Endothelial cell of umbilical vein (primary cell): Measurements from ENCODE around the gene TSACC.

Experiments
- EZH2 ChIP-seq: IDR thresholded peaks from 2 replicates; pipeline ENCODE4 v1.6.1; 2012; ENCODE audit warnings: borderline replicate concordance, low read depth, mild to moderate bottlenecking, moderate library complexity, low read length, inconsistent platforms; ENCODE audit not compliant: severe bottlenecking
- FOS ChIP-seq: IDR thresholded peaks from 2 replicates; pipeline ENCODE4 v1.6.1; 2011; ENCODE audit warnings: mild to moderate bottlenecking, low read length, moderate library complexity, borderline replicate concordance; ENCODE audit not compliant: insufficient read depth
- GATA2 ChIP-seq: IDR thresholded peaks from 2 replicates; pipeline ENCODE4 v1.7.0; 2011; ENCODE audit warnings: low read depth, mild to moderate bottlenecking, moderate library complexity, mixed read lengths, low read length; ENCODE audit not compliant: insufficient read length, insufficient read depth
- JUN ChIP-seq: IDR thresholded peaks from 2 replicates; pipeline ENCODE4 v1.6.1; 2011; ENCODE audit warnings: borderline replicate concordance, low read depth; ENCODE audit not compliant: insufficient read length, insufficient read depth
- MYC ChIP-seq: IDR thresholded peaks from one replicate; pipeline ENCODE4 v1.6.1; 2011; ENCODE audit warnings: mild to moderate bottlenecking, low read depth, low read length
- POLR2A ChIP-seq: IDR thresholded peaks from 2 replicates; pipeline ENCODE4 v1.6.1; 2012; ENCODE audit warnings: low read depth, mild to moderate bottlenecking, control low read depth, low read length
- POLR2AphosphoS5 ChIP-seq: IDR thresholded peaks from 2 replicates; pipeline ENCODE4 v1.6.1; 2012; ENCODE audit warnings: low read depth, mild to moderate bottlenecking, control low read depth, low read length, moderate library complexity; ENCODE audit not compliant: insufficient read depth
- TF ChIP-seq, protein P1 (sequence below), 2 donors: IDR thresholded peaks; 1 replicate in 1 of 2; 2 replicates in 1 of 2; pipeline ENCODE4 v1.5.1; 2011; ENCODE audit warnings: low read length in 2 of 2, mild to moderate bottlenecking in 2 of 2, moderate library complexity in 2 of 2, control low read depth in 1 of 2, inconsistent platforms in 1 of 2, low read depth in 1 of 2; ENCODE audit not compliant: insufficient read depth in 1 of 2; ENCODE audit errors: extremely low read depth in 1 of 2
- TF ChIP-seq, protein P2 (sequence below): IDR thresholded peaks from 2 replicates; pipeline ENCODE4 v1.6.1; 2011; ENCODE audit not compliant: insufficient read depth, insufficient read length

DNA sequence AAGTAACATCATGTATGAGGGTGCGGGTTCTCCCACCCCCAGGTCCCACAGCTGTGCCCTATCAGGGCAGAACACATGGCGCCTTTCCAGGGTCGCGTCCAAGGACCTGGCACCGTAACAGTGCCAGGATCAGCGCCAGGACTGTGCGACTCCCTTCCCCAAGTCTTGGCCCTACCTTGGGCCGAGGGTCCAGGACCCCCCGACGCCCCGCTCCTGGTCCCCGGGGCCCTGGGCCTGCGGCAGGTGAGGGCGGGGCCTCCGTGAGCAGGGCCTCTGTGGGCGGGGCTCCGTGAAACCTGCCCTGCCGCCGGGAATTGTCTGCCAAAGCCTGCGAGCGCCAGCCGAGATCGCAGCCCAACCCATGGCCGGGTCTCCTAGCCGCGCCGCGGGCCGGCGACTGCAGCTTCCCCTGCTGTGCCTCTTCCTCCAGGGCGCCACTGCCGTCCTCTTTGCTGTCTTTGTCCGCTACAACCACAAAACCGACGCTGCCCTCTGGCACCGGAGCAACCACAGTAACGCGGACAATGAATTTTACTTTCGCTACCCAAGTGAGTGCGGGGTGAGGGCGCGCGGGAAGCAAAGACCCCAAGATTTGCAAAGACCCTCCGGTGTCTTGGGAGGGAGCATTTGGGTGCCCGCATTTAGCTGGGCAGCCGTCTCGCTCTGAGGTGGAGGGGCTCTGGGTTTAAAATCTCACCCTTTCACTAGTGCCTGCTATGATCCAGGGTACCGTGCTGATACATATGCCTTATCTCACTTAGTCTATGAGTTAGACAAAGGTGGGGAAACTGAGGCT, 30.8 kb downstream of the TSACC start, which contains the start of gene RHBG:
- TF ChIP-seq, protein P1, sequence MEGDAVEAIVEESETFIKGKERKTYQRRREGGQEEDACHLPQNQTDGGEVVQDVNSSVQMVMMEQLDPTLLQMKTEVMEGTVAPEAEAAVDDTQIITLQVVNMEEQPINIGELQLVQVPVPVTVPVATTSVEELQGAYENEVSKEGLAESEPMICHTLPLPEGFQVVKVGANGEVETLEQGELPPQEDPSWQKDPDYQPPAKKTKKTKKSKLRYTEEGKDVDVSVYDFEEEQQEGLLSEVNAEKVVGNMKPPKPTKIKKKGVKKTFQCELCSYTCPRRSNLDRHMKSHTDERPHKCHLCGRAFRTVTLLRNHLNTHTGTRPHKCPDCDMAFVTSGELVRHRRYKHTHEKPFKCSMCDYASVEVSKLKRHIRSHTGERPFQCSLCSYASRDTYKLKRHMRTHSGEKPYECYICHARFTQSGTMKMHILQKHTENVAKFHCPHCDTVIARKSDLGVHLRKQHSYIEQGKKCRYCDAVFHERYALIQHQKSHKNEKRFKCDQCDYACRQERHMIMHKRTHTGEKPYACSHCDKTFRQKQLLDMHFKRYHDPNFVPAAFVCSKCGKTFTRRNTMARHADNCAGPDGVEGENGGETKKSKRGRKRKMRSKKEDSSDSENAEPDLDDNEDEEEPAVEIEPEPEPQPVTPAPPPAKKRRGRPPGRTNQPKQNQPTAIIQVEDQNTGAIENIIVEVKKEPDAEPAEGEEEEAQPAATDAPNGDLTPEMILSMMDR (IDR thresholded peaks at IDR 0.05; ENCODE audit: extremely low read depth in 1 of 2, insufficient read depth in 1 of 2, low read depth in 1 of 2, low read length in 2 of 2), result no peak
- TF ChIP-seq EZH2 (no peak), POLR2A (no peak), FOS (no peak), POLR2AphosphoS5 (no peak), JUN (no peak), GATA2 (no peak), MYC (no peak)
- TF ChIP-seq, protein P2, sequence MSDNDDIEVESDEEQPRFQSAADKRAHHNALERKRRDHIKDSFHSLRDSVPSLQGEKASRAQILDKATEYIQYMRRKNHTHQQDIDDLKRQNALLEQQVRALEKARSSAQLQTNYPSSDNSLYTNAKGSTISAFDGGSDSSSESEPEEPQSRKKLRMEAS, result no peak
